GM19193 (cell line): ENCODE measurements around the gene ABCC8.

Source experiments
- POLR2A ChIP-seq: IDR thresholded peaks from 4 replicates; pipeline ENCODE4 v1.6.1; 2011; ENCODE audit not compliant: insufficient read depth, insufficient read length; ENCODE audit errors: extremely low read depth

Gene ABCC8

DNA sequence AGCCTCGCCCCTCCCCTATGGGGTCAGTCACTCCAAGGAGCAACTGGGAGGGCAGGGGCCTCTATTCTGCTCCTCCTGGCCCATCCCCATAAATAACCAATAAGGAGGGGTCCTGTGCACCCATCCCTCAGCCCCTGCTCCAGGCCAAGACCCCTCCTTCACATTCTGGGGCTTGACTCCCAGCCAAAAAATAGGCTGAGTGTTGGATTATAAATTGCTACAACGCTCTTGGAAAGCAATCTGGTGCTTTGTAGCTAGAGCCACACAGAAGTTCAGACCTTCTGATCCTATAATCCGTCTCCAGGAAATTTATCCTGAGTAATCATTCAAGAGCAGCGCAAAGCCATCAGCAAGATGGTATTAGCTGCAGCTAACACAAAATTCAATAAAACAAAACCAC, 42.5 kb downstream of the ABCC8 start:
- TF ChIP-seq POLR2A: no peak

DNA sequence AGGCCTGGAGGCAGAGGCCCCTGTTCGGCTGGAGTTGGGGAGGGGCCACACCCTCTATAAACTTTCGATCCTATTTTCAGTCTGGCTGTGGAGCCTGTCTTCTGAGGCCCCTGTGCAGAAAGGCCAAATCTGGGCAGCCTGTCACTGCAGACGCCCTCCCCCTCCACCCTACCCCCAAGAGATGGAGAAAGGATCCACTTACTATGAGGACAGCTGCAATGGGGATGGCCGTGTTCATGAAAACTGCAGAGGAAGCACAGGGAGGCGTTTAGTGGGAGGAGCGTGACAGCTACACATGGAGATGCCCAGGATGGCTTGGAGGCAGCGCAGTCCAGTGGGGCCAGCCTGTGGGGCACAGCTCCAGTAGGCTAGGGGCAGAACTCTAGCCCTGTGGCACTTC, 44.6 kb downstream of the ABCC8 start:
- TF ChIP-seq POLR2A: no peak

DNA sequence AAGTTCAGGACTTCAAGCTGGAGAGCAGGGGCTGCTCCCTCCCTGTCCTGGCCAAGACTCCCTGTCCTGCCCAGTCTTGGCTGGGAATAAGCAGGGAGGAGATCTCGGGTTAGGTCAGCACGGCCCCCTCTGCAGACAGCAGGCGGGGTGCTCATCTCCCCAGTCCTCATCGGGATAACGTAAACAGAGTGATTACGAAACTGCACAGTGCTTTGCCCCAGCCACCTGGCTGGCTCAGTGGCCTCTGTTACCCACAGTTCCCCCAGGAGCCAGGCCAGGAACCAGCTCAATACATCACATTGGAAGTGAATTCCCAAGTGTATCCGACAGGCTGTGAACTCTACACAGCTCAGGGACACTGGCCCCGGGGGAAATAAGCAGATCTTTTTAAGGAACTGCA, 45.5 kb downstream of the ABCC8 start:
- TF ChIP-seq POLR2A: no peak

DNA sequence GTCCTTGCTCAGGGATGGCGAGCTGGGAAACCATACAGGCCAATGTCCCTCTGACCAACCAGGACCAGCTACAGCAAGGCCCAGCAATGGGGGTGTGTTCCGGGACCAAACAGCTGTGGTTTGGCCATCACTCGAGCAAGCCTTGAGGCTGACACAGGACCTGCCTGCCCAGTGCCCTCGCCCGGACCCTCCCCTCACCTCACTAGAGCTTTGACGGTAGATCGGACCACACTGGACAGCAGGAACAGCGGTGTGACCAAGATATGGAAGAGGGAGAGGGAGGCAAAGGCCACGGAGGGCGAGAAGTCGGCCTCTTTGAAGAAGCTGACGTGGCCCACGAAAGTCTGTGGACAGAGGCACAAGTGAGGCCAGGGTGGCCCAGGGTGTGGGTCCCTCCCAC, 46.0 kb downstream of the ABCC8 start:
- no peak for TF ChIP-seq POLR2A

DNA sequence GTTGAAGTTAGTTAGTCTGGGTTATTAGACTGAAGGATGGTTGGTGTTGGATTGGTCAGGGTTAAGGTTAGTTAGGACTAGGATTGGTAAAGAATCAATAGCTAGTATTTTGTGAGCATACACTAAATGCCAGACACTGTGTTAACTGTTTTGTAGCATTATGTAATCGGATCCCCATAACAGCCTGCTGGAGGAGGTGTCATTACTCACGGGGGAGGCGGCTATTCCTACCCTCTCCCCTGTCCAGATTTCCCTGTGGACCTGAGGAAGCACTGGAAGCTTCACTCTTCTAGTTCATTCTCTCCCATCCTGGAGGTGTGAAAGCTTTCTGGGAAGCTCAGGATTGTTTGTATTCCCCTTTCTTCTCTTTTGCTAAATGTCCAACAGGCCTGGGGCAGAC, 47.7 kb downstream of the ABCC8 start:
- TF ChIP-seq POLR2A: no peak

DNA sequence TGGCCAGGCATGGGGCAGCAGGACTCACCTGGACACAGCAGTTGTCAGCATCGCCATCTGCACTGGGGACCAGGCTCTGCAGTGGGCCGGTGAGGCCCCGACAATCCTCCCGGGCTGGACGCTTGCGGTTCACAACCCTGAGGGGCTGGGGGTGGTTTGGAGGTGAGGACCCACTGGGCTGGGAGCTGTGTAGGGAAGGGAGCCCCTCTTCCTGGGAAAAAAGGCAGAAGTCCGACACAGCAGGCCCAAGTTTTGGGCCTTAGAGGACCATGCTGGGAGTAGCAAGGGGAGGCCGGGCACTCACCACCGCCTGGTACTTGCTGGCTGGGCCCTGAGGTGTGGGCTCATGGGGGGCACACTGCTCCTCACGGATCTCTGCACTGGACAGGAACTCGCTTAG, 48.4 kb downstream of the ABCC8 start:
- no peak for TF ChIP-seq POLR2A

DNA sequence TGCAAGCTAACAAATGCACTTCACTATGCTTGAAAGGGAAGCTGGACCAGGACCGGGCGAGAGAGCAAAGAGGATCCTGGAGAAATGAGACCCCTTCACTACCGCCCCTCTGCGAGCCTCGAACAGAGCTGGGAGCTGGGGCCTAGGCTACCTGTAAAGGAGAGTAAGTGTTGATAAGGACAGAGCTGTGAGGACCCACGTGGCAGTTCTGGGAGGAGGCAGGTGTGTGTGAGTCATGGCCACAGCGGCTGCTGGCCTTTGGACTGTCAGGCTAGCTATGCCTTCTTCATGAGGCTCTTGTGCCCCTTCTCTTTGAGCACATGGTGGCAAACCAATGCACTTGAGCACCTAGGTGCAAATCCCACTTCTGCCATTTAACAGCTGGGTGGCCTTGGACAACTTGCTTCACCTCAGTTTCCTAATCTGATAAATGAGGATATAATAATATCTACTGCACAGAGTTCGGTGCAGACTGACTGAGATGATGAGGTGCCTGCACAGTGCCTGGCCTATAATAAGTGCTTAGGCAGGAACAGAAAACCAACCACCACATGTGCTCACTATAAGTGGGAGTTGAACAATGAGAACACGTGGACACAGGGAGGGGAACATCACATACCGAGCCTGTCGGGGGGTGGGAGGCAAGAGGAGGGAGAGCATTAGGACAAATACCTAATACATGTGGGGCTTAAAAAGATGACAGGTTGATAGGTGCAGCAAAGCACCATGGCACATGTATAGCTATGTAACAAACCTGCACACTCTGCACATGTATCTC, 52.9 kb downstream of the ABCC8 start:
- TF ChIP-seq POLR2A: no peak

DNA sequence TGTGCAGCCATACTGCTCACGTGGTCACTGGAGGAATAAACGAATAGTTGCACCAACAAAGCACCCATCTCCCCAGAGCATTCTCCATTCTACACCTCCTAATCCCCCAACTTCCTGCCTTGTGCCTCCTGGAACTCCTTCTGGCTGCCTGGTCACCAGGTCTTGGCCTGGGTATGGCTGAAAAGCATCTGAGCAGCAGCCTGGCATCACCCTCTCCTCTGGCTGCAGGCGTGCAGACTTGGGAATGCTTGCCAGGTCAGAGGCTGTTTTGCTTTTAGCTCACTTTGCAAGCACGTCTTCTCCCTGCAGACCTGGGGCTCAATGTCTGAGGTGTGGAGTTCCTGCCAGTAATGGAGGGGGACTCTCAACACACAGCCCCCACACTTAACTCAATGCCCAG, 54.9 kb downstream of the ABCC8 start:
- TF ChIP-seq POLR2A: no peak

DNA sequence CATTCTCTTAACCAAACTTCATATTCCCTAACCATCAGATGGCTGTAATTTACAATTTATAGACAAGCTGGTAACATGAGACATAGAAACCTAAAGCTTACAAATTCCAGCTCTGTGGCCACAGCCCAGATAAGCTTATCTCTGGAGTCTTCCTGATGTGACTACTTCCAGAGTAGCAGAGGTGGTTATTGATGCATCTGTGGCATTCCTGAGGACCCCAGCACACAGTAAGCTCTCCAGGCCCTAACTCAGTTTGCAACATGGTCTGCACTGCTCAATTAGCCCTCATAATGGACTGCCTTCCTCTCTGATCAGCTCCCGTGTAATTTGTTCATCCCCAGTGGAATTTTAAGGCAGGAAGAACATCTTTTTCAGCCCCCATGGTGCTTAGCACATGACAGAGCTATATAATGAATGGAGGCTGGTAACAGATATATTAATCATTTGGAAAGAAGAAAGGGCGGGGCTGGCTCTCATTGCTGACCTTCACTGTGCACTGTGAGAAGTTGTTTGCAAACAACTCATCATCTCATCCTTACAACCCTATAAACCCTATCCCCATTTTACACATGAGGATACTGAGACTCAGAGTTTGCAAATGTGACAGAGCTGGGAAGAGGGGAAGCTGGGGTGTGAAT, 58.1 kb downstream of the ABCC8 start:
- no peak for TF ChIP-seq POLR2A

DNA sequence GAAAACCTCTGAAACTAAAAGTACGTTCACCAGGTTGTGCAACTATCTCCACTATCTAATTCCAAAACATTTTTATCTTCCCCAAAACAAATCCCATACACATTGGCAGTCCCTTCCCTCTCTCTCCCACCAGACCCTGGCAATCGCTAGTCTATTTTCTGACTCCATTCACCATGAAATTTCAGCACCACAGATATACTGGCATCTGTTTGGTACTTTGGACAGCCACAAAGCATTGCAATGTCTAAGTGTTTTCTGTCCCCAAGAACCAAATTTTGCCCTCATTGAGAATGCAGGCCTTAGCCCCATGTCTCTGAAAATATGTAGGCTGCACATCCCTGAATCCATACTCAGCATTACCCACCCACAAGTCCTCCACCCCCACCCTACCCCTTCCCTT, 60.2 kb downstream of the ABCC8 start:
- TF ChIP-seq POLR2A: no peak

DNA sequence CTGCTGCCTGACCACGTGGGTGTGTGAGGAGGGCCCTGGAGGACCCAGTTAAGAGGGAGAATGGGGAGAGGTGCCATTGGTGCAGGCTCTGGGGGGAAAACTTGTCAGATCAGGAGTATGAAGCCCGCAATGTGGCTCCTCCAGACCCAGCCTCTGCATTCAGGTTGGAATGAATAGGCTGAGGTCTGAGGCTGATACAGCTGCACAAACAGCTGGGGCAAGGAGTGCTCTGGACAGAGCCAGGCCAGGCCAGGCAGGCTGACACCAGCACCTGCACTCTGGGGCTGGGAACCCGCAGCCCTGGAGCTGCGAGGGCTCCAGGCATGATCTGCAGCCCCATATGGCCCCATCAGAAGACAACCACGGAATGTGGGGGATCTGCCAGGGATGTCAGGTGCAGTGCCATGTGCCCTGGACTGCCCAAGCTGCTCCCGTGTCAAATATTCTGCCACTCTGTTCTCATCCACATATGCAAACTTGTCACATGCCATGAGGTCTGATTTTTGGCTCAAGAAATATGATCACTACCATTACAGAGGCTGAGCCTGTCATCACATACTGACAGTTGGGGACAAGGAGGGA, 61.0 kb downstream of the ABCC8 start:
- TF ChIP-seq POLR2A: no peak

DNA sequence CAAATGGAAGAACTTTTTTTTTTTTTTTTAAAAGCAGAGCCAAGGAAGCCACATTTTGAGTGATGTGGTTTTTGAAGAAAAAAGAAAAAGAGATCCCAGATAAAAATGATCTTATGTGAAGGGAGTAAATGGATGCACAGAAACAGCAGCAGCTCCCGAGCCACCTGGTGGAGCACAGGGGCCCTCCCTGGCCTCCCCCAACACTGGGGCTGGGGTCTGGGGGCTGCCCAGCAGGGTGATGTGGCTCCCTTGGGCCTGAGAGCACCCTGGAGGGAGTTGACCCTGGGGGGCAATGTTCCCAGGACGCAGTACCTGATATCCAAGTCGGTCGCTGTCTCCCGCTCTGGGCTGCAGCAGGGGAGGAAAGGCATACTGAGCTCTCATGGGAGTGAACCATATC, 61.7 kb downstream of the ABCC8 start:
- no peak for TF ChIP-seq POLR2A

DNA sequence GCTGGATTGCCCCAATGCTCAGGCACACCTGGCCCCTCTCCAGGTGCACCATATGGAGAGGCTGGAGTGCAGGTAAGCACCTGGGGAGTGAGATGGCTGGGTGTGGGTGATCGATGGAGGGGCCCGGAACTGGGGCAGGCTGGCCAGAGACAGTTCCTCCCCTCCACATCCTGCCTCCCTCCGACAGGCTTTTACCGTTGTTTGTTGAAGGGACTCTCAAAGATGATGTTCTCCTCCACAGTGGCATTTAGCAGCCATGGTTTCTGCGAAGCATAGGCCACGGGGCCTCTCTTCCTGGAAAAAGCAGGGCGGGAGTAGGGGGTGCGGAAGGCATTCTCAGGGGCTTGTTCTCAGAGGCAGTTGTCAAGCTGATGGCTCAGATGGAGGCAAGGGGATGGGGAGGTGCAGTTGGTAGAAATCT, 62.3 kb downstream of the ABCC8 start:
- TF ChIP-seq POLR2A: no peak

DNA sequence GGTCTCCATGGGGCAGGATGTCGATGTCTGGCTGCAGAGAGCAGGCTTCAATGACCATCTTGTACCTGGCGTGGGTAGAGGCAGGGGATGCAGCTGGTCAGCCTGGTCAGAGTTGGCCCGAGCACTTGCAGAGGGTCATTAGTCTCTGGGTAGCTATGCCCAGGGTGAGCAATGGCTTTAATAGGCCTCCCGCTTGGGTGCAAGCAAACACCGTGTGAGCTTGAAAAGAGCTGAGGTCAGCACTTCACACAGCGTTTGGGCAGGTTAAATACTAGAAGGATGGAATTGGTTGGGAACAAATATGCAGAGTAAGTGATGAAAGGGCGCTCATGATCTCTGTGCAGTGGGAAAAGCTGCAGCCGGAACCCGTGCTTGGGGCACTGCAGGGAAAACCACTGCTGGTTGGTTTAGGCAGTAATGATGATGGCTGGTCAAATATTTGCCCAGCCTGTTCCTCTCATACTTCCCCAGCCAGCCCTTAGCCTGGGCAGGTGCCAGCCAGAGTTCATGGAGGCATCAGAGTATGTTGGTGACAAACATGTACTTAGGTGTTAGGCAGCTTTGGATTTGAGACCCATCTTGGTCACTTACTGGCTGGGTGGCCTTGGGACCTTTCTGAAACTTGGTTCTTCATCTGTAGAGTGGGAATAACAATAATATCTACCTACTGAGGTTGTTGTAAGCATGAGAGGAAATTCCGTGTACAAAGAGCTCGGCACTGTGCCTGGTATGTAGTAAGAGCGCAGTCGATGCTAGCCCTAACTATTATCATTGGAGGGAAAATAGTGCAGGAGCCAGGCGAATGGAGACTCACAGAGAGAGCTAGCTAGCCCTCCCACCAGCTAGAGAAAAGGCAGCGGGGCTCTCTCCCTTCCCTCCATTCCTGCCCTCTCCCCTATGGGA, 63.0 kb downstream of the ABCC8 start:
- TF ChIP-seq POLR2A: no peak
